SK-N-SH (cell line): ENCODE results near the gene CDH26. TPM values are rescaled to one million over a fixed set of nuclear protein-coding genes. Genes with fewer than 3 reads are reported as not detected.

Experiments
- CTCF ChIA-PET: fragments of 300-600, 350-600 bp; formaldehyde crosslinking; extraction: SDS; loops from one replicate; lab custom pipeline; 2021; lab: Yijun Ruan, JAX
- POLR2A ChIA-PET: fragments of 350-600 bp; sonication (Branson Sonifier 250); formaldehyde crosslinking; extraction: SDS; loops from one replicate; lab custom pipeline; 2020; ENCODE audit warnings: antibody characterized with exemption, inconsistent platforms; lab: Yijun Ruan, JAX
- DNase-seq: peaks from one replicate; pipeline ENCODE4 v3.0.0; 2012
- H2AFZ ChIP-seq: fragments of 200-600 bp; sonication (generic); 2 replicates; pipeline ENCODE4 v1.8.1; 2016; ENCODE audit warnings: antibody characterized with exemption, mild to moderate bottlenecking, low read depth
- H3F3A ChIP-seq: fragments of 200-600 bp; sonication (generic); replicated peaks from 2 replicates; pipeline ENCODE3; 2016; ENCODE audit warnings: antibody characterized with exemption, mild to moderate bottlenecking; ENCODE audit not compliant: insufficient read depth
- H3K27ac ChIP-seq, 2 experiments: fragments of 200-500 bp in 1 of 2; fragments of 200-600 bp in 1 of 2; sonication (Bioruptor generic) in 1 of 2; sonication (generic), shearing (Covaris generic) in 1 of 2; 2 replicates each; pipeline versions ENCODE4 v1.5.1 to v1.6.1; 2014 to 2016; ENCODE audit warnings: low read depth in 2 of 2, inconsistent platforms in 1 of 2, low read length in 1 of 2, mild to moderate bottlenecking in 1 of 2, mixed read lengths in 1 of 2
- H3K27me3 ChIP-seq: fragments of 200-600 bp; sonication (generic), shearing (Covaris generic); 2 replicates; pipeline ENCODE4 v1.6.1; 2016; ENCODE audit warnings: mixed run types; ENCODE audit not compliant: insufficient read depth
- H3K36me3 ChIP-seq, 2 experiments: fragments of 200-500 bp in 1 of 2; fragments of 200-600 bp in 1 of 2; sonication (Bioruptor generic) in 1 of 2; sonication (generic) in 1 of 2; replicated peaks in 1 of 2; 2 replicates each; pipeline versions ENCODE3 to v1.5.1; 2014 to 2016; ENCODE audit warnings: low read length in 1 of 2, mild to moderate bottlenecking in 1 of 2; ENCODE audit not compliant: insufficient read depth in 2 of 2, control insufficient read depth in 1 of 2
- H3K4me1 ChIP-seq, 2 experiments: fragments of 200-500 bp in 1 of 2; fragments of 200-600 bp in 1 of 2; sonication (Bioruptor generic) in 1 of 2; sonication (generic), shearing (Covaris generic) in 1 of 2; 2 replicates each; pipeline versions ENCODE4 v1.5.1 to v1.6.1; 2014 to 2016; ENCODE audit warnings: low read depth in 1 of 2, low read length in 1 of 2, mixed run types in 1 of 2; ENCODE audit not compliant: insufficient read depth in 2 of 2, control insufficient read depth in 1 of 2
- H3K4me2 ChIP-seq: fragments of 200-600 bp; sonication (generic), shearing (Covaris generic); 2 replicates; pipeline ENCODE4 v1.6.1; 2017; ENCODE audit warnings: mixed run types
- H3K4me3 ChIP-seq, 2 experiments: fragments of 200-500 bp in 1 of 2; fragments of 200-600 bp in 1 of 2; sonication (Bioruptor generic) in 1 of 2; sonication (generic), shearing (Covaris generic) in 1 of 2; 2 replicates each; pipeline versions ENCODE4 v1.5.1 to v1.8.1; 2014 to 2016; ENCODE audit warnings: low read depth in 2 of 2, inconsistent platforms in 1 of 2, low read length in 1 of 2, mild to moderate bottlenecking in 1 of 2, mixed read lengths in 1 of 2, moderate library complexity in 1 of 2
- H3K79me2 ChIP-seq: fragments of 200-600 bp; sonication (generic); 2 replicates; pipeline ENCODE4 v1.8.1; 2017; ENCODE audit warnings: mild to moderate bottlenecking; ENCODE audit not compliant: insufficient read depth
- H3K9ac ChIP-seq: fragments of 200-600 bp; sonication (generic); 2 replicates; pipeline ENCODE4 v1.6.1; 2017; ENCODE audit warnings: mixed run types
- H3K9me2 ChIP-seq: fragments of 200-600 bp; sonication (generic); 2 replicates; pipeline ENCODE4 v1.6.1; 2017; ENCODE audit warnings: mixed run types
- H3K9me3 ChIP-seq: fragments of 200-600 bp; sonication (generic); 2 replicates; pipeline ENCODE4 v1.6.1; 2017; ENCODE audit warnings: mixed run types, mild to moderate bottlenecking, moderate library complexity
- H4K20me1 ChIP-seq: fragments of 200-600 bp; sonication (generic); 2 replicates; pipeline ENCODE4 v1.6.1; 2017; ENCODE audit warnings: mild to moderate bottlenecking, mixed run types; ENCODE audit not compliant: insufficient read depth
- CHD2 ChIP-seq: fragments of 150-350 bp; IDR thresholded peaks from 2 replicates; pipeline ENCODE4 v1.6.1; 2018; ENCODE audit warnings: low read length; ENCODE audit not compliant: partially characterized antibody
- EP300 ChIP-seq, 2 experiments: IDR thresholded peaks; 2 replicates each; pipeline versions ENCODE4 v1.4.0 to v1.6.1; 2012; ENCODE audit warnings: borderline replicate concordance in 1 of 2, low read depth in 1 of 2, low read length in 1 of 2
- FOSL2 ChIP-seq: IDR thresholded peaks from 2 replicates; pipeline ENCODE4 v1.4.0; 2012; ENCODE audit warnings: low read depth, mild to moderate bottlenecking, moderate library complexity, borderline replicate concordance
- FOXJ3 ChIP-seq: sonication (generic); formaldehyde crosslinking; IDR thresholded peaks from 2 replicates; pipeline ENCODE4 v1.5.1; 2020; ENCODE audit warnings: mild to moderate bottlenecking, missing genetic modification reagents
- FOXM1 ChIP-seq: IDR thresholded peaks from 2 replicates; pipeline ENCODE4 v1.4.0; 2012; ENCODE audit warnings: low read depth, mild to moderate bottlenecking
- GATA2 ChIP-seq: sonication (generic); formaldehyde crosslinking; IDR thresholded peaks from 2 replicates; pipeline ENCODE4 v1.5.0; 2020; ENCODE audit warnings: mild to moderate bottlenecking, missing genetic modification reagents
- JUND ChIP-seq: IDR thresholded peaks from 2 replicates; pipeline ENCODE4 v1.4.0; 2012
- MXI1 ChIP-seq: IDR thresholded peaks from 2 replicates; pipeline ENCODE4 v1.6.1; 2012; ENCODE audit warnings: mild to moderate bottlenecking, low read depth, low read length, improper control_type of control experiment
- RCOR1 ChIP-seq: fragments of 150-350 bp; IDR thresholded peaks from 2 replicates; pipeline ENCODE4 v1.6.1; 2017; ENCODE audit warnings: antibody characterized with exemption, low read length
- RXRA ChIP-seq: IDR thresholded peaks from 2 replicates; pipeline ENCODE4 v1.4.0; 2012; ENCODE audit warnings: low read depth, mild to moderate bottlenecking, borderline replicate concordance
- SMC3 ChIP-seq: IDR thresholded peaks from 2 replicates; pipeline ENCODE4 v1.6.1; 2012; ENCODE audit warnings: low read depth, low read length, improper control_type of control experiment
- TCF12 ChIP-seq: IDR thresholded peaks from 2 replicates; pipeline ENCODE4 v1.4.0; 2012
- YY1 ChIP-seq: IDR thresholded peaks from 2 replicates; pipeline ENCODE4 v1.4.0; 2012; ENCODE audit warnings: low read depth, mild to moderate bottlenecking
- WGBS: methylation state at CpG from one replicate; pipeline ENCODE4 v1.1.6; 2017; ENCODE audit warnings: low lambda C conversion rate; 5-methylcytosine and 5-hydroxymethylcytosine counted together
- polyA plus RNA-seq, 3 experiments: library from polyadenylated mRNA; depleted of rRNA; stranded (reverse); fragments of >200 nt; gene quantifications; 2 replicates each; pipeline ENCODE4 v1.2.3, GENCODE V29; 2012
- TF ChIP-seq, protein P1 (sequence below): fragments of 200-600 bp; sonication (generic); IDR thresholded peaks from 2 replicates; pipeline ENCODE4 v1.6.1; 2017; ENCODE audit warnings: antibody characterized with exemption, mild to moderate bottlenecking, moderate library complexity
- TF ChIP-seq, protein P2 (sequence below): IDR thresholded peaks from 2 replicates; pipeline ENCODE4 v1.4.0; 2012; ENCODE audit warnings: low read depth
- TF ChIP-seq, protein P3 (sequence below): fragments of 150-350 bp; IDR thresholded peaks from 2 replicates; pipeline ENCODE4 v1.6.1; 2016; ENCODE audit warnings: mild to moderate bottlenecking, low read depth, low read length
- TF ChIP-seq, protein P4 (sequence below): IDR thresholded peaks from 2 replicates; pipeline ENCODE4 v1.4.0; 2012; ENCODE audit warnings: low read depth, borderline replicate concordance

The CDH26 gene
- polyA plus RNA-seq, 1 of the 3 experiments (the other 2 are of a cell fraction), result 0.13 TPM

DNA sequence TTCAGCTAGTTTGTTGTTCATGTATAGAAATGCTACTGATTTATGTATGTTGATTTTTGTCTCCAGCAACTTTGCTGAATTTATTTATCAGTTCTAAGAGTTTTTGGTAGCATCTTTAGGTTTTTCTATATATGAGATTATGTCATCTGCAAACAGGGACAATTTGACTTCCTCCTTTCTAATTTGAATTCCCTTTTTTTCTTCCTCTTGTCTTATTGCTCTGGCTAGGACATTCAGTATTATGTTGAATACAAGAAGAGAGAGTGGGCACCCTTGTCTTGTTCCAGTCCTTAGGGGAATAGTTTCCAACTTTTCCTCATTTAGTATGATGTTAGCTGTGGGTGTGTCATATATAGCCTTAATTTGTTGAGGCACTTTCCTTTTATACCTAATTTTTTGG lies 58.2 kb downstream of the CDH26 start:
- TF ChIP-seq FOSL2 (no peak), MXI1 (no peak), CHD2 (no peak), FOXJ3 (CRISPR knock-in tag) (no peak), SMC3 (no peak)
- Histone ChIP-seq H2AFZ (no peak overlapping the region), H3K4me1 (no peaks in the 10 kb centered on the region), H3K27ac (no peak overlapping the region), H3K4me3 (no peak overlapping the region), H4K20me1 (no peaks in the 10 kb centered on the region), H3K36me3 (no peaks in the 10 kb centered on the region), H3K27me3 (no peaks in the 10 kb centered on the region), H3F3A (no peaks in the 10 kb centered on the region), H3K9me3 (peaks cover 13% of the 10 kb centered on the region), H3K79me2 (no peaks in the 10 kb centered on the region), H3K4me2 (no peak overlapping the region), H3K9me2 (no peaks in the 10 kb centered on the region), H3K9ac (no peak overlapping the region)
- DNase-seq, result no peak
- ChIA-PET POLR2A (no interaction called here), CTCF (interaction anchor here (0.7 kb wide), 1 partner anchor 15 kb away, joined by 3 read pairs; no protein-coding TSS in a partner anchor)

DNA sequence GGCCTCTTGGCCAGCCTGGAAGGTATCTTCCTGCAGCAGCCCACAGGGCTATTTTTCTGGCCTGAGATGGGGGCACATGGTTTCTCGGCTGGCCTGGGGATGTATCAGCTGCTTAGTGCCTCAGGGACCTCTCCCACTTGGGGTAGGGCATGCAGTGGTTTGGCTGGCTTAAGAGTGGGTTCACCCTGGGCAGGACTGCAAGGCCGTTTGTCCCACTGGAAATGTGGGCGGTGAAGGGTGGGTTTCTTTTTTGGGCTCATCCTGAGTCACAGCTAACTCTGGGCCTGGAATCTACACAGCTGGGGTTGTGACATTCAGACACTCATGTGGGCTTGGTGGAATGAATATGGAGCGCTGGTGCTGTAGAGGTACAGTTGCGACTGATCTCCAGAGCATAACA lies 62.0 kb downstream of the CDH26 start:
- no peaks in the 10 kb centered on the region for H3K79me2 ChIP-seq
- TF ChIP-seq JUND (no peak), FOXM1 (no peak), EP300 (IDR thresholded peaks at IDR 0.05; ENCODE audit: borderline replicate concordance in 1 of 2, low read depth in 1 of 2, low read length in 1 of 2) (no peak), FOXJ3 (CRISPR knock-in tag) (no peak), SMC3 (no peak), GATA2 (no peak), TCF12 (no peak), MXI1 (no peak), YY1 (no peak), RXRA (no peak), RCOR1 (no peak)
- TF ChIP-seq, protein P1, sequence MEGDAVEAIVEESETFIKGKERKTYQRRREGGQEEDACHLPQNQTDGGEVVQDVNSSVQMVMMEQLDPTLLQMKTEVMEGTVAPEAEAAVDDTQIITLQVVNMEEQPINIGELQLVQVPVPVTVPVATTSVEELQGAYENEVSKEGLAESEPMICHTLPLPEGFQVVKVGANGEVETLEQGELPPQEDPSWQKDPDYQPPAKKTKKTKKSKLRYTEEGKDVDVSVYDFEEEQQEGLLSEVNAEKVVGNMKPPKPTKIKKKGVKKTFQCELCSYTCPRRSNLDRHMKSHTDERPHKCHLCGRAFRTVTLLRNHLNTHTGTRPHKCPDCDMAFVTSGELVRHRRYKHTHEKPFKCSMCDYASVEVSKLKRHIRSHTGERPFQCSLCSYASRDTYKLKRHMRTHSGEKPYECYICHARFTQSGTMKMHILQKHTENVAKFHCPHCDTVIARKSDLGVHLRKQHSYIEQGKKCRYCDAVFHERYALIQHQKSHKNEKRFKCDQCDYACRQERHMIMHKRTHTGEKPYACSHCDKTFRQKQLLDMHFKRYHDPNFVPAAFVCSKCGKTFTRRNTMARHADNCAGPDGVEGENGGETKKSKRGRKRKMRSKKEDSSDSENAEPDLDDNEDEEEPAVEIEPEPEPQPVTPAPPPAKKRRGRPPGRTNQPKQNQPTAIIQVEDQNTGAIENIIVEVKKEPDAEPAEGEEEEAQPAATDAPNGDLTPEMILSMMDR, result no peak
- TF ChIP-seq, protein P2, sequence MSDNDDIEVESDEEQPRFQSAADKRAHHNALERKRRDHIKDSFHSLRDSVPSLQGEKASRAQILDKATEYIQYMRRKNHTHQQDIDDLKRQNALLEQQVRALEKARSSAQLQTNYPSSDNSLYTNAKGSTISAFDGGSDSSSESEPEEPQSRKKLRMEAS, result no peak
- TF ChIP-seq, protein P3, sequence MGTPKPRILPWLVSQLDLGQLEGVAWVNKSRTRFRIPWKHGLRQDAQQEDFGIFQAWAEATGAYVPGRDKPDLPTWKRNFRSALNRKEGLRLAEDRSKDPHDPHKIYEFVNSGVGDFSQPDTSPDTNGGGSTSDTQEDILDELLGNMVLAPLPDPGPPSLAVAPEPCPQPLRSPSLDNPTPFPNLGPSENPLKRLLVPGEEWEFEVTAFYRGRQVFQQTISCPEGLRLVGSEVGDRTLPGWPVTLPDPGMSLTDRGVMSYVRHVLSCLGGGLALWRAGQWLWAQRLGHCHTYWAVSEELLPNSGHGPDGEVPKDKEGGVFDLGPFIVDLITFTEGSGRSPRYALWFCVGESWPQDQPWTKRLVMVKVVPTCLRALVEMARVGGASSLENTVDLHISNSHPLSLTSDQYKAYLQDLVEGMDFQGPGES, result no peak
- TF ChIP-seq, protein P4, sequence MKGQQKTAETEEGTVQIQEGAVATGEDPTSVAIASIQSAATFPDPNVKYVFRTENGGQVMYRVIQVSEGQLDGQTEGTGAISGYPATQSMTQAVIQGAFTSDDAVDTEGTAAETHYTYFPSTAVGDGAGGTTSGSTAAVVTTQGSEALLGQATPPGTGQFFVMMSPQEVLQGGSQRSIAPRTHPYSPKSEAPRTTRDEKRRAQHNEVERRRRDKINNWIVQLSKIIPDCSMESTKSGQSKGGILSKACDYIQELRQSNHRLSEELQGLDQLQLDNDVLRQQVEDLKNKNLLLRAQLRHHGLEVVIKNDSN, result no peak
- TF ChIP-seq, all 33 proteins: peak for 0
- Histone ChIP-seq H3K9me2 (no peaks in the 10 kb centered on the region), H3K4me3 (no peak overlapping the region), H3F3A (no peaks in the 10 kb centered on the region), H3K4me1 (no peaks in the 10 kb centered on the region), H3K27me3 (no peaks in the 10 kb centered on the region), H4K20me1 (no peaks in the 10 kb centered on the region), H3K27ac (no peak overlapping the region), H3K36me3 (no peaks in the 10 kb centered on the region), H2AFZ (no peak overlapping the region), H3K4me2 (no peak overlapping the region), H3K9ac (no peak overlapping the region), H3K9me3 (peaks cover 13% of the 10 kb centered on the region)
- 45% methylated on average over 5 of the region's 5 CpGs for WGBS
- ChIA-PET POLR2A (no interaction called here), CTCF (no interaction called here)
- no peak for DNase-seq
